GM19468 (cell line): ENCODE results near the gene DENND1B.
"Not testable (repeated sequence)": the region's sequence is repeated elsewhere in the genome, so short reads cannot be mapped to it uniquely, and the experiment has no call there.

Experiments
- ATAC-seq: cut with Tn5 transposase; IDR thresholded peaks from one replicate; pipeline ENCODE4 v1.9.1; 2021; ENCODE audit warnings: mild to moderate bottlenecking, moderate library complexity, moderate number of reproducible peaks; ENCODE audit not compliant: unreplicated experiment; ENCODE audit errors: extremely low read depth

The DENND1B gene

GRCh38 chr1:197786280-197786679, 11.0 kb upstream of the DENND1B start:
- no peak for ATAC-seq

GRCh38 chr1:197783510-197783948, 8.2 kb upstream of the DENND1B start:
- no peak for ATAC-seq

- ATAC-seq = no peak
Observed at GRCh38 chr1:197782722-197783360, 7.6 kb upstream of the DENND1B start.

GRCh38 chr1:197781968-197782721, 6.9 kb upstream of the DENND1B start:
- ATAC-seq = no peak

GRCh38 chr1:197779921-197780320, 4.6 kb upstream of the DENND1B start:
- ATAC-seq = no peak

- no peak for ATAC-seq
Observed at GRCh38 chr1:197778366-197778945, 3.2 kb upstream of the DENND1B start.

GRCh38 chr1:197776351-197777105, 1.2 kb upstream of the DENND1B start:
- ATAC-seq = no peak

GRCh38 chr1:197774466-197775281, 606 bp downstream of the DENND1B start:
- peak; percentile 8 for ATAC-seq

GRCh38 chr1:197773856-197774255, 1.4 kb downstream of the DENND1B start:
- ATAC-seq = no peak

- ATAC-seq = no peak
Observed at GRCh38 chr1:197771904-197772556, 3.2 kb downstream of the DENND1B start.

- ATAC-seq = no peak
Observed at GRCh38 chr1:197771386-197771785, 3.9 kb downstream of the DENND1B start.

GRCh38 chr1:197770243-197770642, 5.0 kb downstream of the DENND1B start:
- ATAC-seq = no peak

GRCh38 chr1:197769287-197769686, 6.0 kb downstream of the DENND1B start:
- no peak for ATAC-seq

- ATAC-seq = no peak
Observed at GRCh38 chr1:197768014-197768805, 7.1 kb downstream of the DENND1B start.

- ATAC-seq = no peak
Observed at GRCh38 chr1:197763769-197764168, 11.5 kb downstream of the DENND1B start.

GRCh38 chr1:197763307-197763706, 12.0 kb downstream of the DENND1B start:
- no peak for ATAC-seq

- ATAC-seq = no peak
Observed at GRCh38 chr1:197761654-197762053, 13.6 kb downstream of the DENND1B start.

- not testable (repeated sequence) for ATAC-seq
Observed at GRCh38 chr1:197755553-197755952, 19.7 kb downstream of the DENND1B start.
